Keratinocyte (primary cell): Measurements from ENCODE around the gene KLHDC7B.

ENCODE experiments used
- CTCF ChIP-seq, 3 experiments: IDR thresholded peaks in 1 of 3; conservative IDR thresholded peaks in 1 of 3; optimal IDR thresholded peaks in 1 of 3; 2 replicates in 2 of 3; 3 replicates in 1 of 3; pipeline versions ENCODE3 to v1.5.1; 2011; ENCODE audit warnings: low read length in 3 of 3, mild to moderate bottlenecking in 3 of 3, moderate library complexity in 2 of 3, control low read depth in 1 of 3, inconsistent platforms in 1 of 3; ENCODE audit not compliant: insufficient read depth in 2 of 3; ENCODE audit errors: extremely low read depth in 1 of 3
- EZH2 ChIP-seq: IDR thresholded peaks from one replicate; pipeline ENCODE4 v1.6.1; 2012; ENCODE audit warnings: inconsistent platforms, mild to moderate bottlenecking, low read length, moderate library complexity

GRCh38 chr22:50526834-50527801 lies 18.6 kb upstream of the KLHDC7B start:
- TF ChIP-seq CTCF (optimal IDR thresholded peaks at IDR 0.05 in 1 of 3, IDR thresholded peaks at IDR 0.05 in 1 of 3, conservative IDR thresholded peaks at IDR 0.05 in 1 of 3; ENCODE audit: extremely low read depth in 1 of 3, insufficient read depth in 2 of 3, low read length in 3 of 3) (no peak), EZH2 (no peak)
